Measurements from ENCODE around the gene PPP1R14B.

Gene PPP1R14B

DNA sequence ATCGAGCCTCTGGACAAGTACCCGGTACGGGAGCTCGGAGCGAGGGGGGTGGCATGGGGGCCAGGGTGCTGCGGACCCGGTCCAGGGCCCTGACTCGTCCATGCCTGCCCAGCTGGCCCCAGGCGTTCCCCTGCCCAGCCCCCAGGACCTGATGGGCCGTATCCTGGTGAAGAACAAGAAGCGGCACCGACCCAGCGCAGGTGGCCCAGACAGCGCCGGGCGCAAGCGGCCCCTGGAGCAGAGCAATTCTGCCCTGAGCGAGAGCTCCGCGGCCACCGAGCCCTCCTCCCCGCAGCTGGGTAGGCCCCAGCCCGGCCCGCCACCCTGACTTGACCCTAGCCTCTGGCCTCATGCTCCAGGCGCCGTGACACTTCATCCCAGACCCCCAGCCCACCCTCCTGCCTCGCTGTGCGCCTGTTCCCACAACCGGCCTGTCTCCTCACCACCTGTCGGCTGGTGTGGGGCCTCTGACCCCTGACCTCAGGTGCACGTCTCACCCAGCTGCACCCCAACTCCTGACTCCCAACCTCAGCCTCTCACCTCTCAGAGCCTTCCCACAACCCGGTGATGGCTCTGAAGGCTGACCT is 12.3 kb upstream of the PPP1R14B start:
- no peak for DNase-seq (ENCODE audit: extremely low read depth, insufficient read length)
- Histone ChIP-seq H3K27me3 (replicated peaks; ENCODE audit: control insufficient read depth, insufficient read depth, low read length) (no peaks in the 10 kb centered on the region), H3K36me3 (ENCODE audit: control insufficient read depth, insufficient read depth, low read length) (peaks cover 16% of the 10 kb centered on the region), H3K4me3 (replicated peaks; ENCODE audit: low read depth, low read length) (no peak overlapping the region)
- TF ChIP-seq, protein P1, sequence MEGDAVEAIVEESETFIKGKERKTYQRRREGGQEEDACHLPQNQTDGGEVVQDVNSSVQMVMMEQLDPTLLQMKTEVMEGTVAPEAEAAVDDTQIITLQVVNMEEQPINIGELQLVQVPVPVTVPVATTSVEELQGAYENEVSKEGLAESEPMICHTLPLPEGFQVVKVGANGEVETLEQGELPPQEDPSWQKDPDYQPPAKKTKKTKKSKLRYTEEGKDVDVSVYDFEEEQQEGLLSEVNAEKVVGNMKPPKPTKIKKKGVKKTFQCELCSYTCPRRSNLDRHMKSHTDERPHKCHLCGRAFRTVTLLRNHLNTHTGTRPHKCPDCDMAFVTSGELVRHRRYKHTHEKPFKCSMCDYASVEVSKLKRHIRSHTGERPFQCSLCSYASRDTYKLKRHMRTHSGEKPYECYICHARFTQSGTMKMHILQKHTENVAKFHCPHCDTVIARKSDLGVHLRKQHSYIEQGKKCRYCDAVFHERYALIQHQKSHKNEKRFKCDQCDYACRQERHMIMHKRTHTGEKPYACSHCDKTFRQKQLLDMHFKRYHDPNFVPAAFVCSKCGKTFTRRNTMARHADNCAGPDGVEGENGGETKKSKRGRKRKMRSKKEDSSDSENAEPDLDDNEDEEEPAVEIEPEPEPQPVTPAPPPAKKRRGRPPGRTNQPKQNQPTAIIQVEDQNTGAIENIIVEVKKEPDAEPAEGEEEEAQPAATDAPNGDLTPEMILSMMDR (IDR thresholded peaks at IDR 0.05; ENCODE audit: insufficient read depth, low read length, poor library complexity, severe bottlenecking) = no peak

DNA sequence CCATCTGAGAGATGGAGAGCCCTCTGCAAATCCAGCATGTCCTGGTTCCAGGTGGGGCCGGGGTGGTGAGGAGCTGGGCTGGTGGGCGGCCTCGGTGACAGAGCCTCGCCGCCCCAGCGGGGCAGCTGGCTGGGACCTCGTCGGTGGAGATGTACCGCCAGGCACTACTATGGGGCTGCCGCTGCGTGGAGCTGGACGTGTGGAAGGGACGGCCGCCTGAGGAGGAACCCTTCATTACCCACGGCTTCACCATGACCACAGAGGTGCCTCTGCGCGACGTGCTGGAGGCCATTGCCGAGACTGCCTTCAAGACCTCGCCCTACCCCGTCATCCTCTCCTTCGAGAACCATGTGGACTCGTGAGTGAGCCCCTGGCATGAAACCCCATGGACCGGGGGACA is 11.6 kb upstream of the PPP1R14B start:
- Histone ChIP-seq H3K27me3 (replicated peaks; ENCODE audit: control insufficient read depth, insufficient read depth, low read length) (no peaks in the 10 kb centered on the region), H3K4me3 (replicated peaks; ENCODE audit: low read depth, low read length) (no peak overlapping the region), H3K36me3 (ENCODE audit: control insufficient read depth, insufficient read depth, low read length) (peaks cover 16% of the 10 kb centered on the region)
- DNase-seq (ENCODE audit: extremely low read depth, insufficient read length) = no peak
- TF ChIP-seq, protein P1 (IDR thresholded peaks at IDR 0.05; ENCODE audit: insufficient read depth, low read length, poor library complexity, severe bottlenecking) = no peak

DNA sequence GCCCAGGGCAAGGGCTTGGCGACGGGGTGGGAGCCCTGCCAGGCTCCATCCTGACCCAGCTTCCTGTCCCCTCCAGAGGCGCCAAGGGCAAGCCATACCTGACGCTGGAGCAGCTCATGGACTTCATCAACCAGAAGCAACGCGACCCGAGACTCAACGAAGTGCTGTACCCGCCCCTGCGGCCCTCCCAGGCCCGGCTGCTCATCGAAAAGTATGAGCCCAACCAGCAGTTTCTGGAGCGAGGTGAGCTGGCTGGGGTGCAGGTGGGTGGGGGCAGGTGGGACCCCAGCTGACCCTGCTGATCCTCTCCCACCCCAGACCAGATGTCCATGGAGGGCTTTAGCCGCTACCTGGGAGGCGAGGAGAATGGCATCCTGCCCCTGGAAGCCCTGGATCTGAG is 9.6 kb upstream of the PPP1R14B start:
- Histone ChIP-seq H3K27me3 (replicated peaks; ENCODE audit: control insufficient read depth, insufficient read depth, low read length) (no peaks in the 10 kb centered on the region), H3K36me3 (ENCODE audit: control insufficient read depth, insufficient read depth, low read length) (peaks cover 11% of the 10 kb centered on the region), H3K4me3 (replicated peaks; ENCODE audit: low read depth, low read length) (no peak overlapping the region)
- DNase-seq (ENCODE audit: extremely low read depth, insufficient read length) = no peak
- TF ChIP-seq, protein P1 (IDR thresholded peaks at IDR 0.05; ENCODE audit: insufficient read depth, low read length, poor library complexity, severe bottlenecking) = no peak

DNA sequence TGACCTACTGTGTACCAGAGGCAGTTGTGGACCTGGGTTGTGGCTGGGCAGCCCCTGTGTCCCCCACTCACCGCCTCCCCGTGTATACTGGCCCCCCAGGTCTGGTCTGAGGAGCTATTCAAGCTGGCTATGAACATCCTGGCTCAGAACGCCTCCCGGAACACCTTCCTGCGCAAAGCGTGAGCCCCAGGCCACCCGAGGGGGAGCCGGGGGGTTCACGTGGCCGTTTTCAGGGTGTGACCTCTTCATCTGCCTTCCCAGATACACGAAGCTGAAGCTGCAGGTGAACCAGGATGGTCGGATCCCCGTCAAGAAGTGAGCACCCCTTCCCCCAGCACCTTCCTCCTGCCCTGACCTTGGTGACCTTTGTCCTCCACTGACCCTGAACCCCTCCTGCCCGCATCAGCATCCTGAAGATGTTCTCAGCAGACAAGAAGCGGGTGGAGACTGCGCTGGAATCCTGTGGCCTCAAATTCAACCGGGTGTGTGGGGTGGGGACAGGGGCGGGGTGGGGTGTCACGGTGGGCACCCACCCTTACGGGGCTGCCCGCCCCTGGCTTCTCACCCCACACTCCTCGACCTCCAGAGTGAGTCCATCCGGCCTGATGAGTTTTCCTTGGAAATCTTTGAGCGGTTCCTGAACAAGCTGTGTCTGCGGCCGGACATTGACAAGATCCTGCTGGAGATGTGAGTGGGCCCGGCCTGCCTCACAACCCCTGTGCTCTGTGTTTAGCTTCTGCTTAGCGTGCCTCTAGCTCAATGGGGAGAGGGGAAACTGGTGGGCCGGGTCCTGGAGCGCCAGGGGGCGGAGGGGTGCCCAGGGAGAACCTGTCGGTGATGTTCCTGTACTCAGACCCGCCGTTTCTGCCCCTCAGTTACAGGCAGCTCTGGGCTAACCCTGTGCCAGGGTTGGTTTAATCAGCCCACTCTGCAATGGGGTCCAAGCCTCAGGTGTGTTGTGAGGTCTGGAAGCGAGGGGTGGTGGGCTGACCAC is 8.7 kb upstream of the PPP1R14B start:
- TF ChIP-seq, protein P1 (IDR thresholded peaks at IDR 0.05; ENCODE audit: insufficient read depth, low read length, poor library complexity, severe bottlenecking) = no peak
- H3K27me3 ChIP-seq (replicated peaks; ENCODE audit: control insufficient read depth, insufficient read depth, low read length) = no peaks in the 10 kb centered on the region
- no peak overlapping the region for H3K4me3 ChIP-seq (replicated peaks; ENCODE audit: low read depth, low read length)
- peaks cover 11% of the 10 kb centered on the region for H3K36me3 ChIP-seq (ENCODE audit: control insufficient read depth, insufficient read depth, low read length)
- DNase-seq (ENCODE audit: extremely low read depth, insufficient read length) = no peak

DNA sequence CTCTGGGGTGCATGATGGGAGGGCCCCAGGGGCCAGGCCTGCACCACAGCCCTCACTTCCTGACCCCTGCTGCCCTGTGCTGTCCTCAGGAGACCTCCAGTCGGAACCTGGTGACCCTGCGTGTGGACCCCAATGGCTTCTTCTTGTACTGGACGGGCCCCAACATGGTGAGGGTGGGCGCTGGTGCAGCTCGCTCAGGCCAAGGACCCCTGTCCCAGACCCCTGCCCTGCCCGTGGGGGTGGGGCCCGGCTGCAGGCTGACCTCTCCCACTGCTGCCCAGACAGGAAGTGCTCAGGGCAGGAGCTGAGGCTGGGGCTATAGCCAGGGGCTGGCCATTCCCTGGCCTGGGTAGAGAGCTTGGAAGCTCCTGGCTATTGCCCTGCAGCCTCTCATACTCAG is 7.6 kb upstream of the PPP1R14B start:
- no peaks in the 10 kb centered on the region for H3K27me3 ChIP-seq (replicated peaks; ENCODE audit: control insufficient read depth, insufficient read depth, low read length)
- no peak overlapping the region for H3K4me3 ChIP-seq (replicated peaks; ENCODE audit: low read depth, low read length)
- DNase-seq (ENCODE audit: extremely low read depth, insufficient read length) = no peak
- H3K36me3 ChIP-seq (ENCODE audit: control insufficient read depth, insufficient read depth, low read length) = peaks cover 11% of the 10 kb centered on the region
- TF ChIP-seq, protein P1 (IDR thresholded peaks at IDR 0.05; ENCODE audit: insufficient read depth, low read length, poor library complexity, severe bottlenecking) = no peak
